ENCODE measurements around the gene BMPR1A.

The BMPR1A gene

GRCh38 chr10:86765548-86765947 is 9.1 kb downstream of the BMPR1A start:
- DNase-seq (ENCODE audit: low read depth in 1 of 2, low spot score in 1 of 2): no peak
- H3K27ac ChIP-seq (replicated peaks): no peak overlapping the region
- TF ChIP-seq SPI1 (IDR thresholded peaks at IDR 0.05; ENCODE audit: borderline replicate concordance, low read depth): no peak
- H3K27me3 ChIP-seq (ENCODE audit: insufficient read depth, poor library complexity, severe bottlenecking): peaks cover under 1% of the 10 kb centered on the region
- no peak overlapping the region for H3K4me3 ChIP-seq (replicated peaks; ENCODE audit: insufficient read depth, low read length)

DNA sequence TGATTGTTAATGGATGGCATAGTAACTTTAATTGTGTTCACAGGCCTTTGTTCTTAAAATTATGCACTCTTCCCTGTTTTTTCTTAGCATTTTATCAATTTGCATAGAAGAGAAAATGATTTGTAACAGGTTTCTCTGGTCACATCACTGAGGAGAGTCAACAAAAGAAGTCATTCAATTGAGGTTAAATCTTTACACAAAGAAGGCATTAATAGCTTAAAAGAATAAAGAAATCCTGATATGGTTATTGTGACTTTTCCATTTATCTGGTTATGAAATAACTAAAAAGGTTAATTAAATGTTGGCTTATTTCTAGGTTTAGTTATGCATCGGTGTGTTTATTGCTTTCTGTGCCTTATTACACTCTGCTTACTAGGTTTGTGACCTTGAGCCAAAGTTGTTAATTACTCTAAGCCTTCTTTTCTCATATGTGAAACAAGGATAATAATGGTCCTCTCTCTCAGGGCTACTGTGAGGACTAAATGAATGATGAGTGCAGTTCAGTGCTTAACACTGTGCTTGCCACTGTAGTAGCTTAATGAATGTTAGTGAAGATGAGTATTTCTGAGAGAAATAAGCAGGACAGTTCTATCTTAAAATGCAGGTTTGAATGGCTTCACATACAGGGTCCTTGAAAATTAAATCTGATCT is 12.1 kb downstream of the BMPR1A start:
- Histone ChIP-seq H3K27me3 (ENCODE audit: insufficient read depth, poor library complexity, severe bottlenecking) (no peaks in the 10 kb centered on the region), H3K4me3 (replicated peaks; ENCODE audit: insufficient read depth, low read length) (no peak overlapping the region), H3K27ac (replicated peaks) (no peak overlapping the region)
- no peak for DNase-seq (ENCODE audit: low read depth in 1 of 2, low spot score in 1 of 2)
- TF ChIP-seq POLR2AphosphoS5 (IDR thresholded peaks at IDR 0.05; ENCODE audit: low read depth) (no peak), CTCF (IDR thresholded peaks at IDR 0.05; ENCODE audit: insufficient read depth, low read length) (no peak), SPI1 (IDR thresholded peaks at IDR 0.05; ENCODE audit: borderline replicate concordance, low read depth) (no peak), GABPA (IDR thresholded peaks at IDR 0.05; ENCODE audit: low read depth) (no peak)
- TF ChIP-seq, protein P1, sequence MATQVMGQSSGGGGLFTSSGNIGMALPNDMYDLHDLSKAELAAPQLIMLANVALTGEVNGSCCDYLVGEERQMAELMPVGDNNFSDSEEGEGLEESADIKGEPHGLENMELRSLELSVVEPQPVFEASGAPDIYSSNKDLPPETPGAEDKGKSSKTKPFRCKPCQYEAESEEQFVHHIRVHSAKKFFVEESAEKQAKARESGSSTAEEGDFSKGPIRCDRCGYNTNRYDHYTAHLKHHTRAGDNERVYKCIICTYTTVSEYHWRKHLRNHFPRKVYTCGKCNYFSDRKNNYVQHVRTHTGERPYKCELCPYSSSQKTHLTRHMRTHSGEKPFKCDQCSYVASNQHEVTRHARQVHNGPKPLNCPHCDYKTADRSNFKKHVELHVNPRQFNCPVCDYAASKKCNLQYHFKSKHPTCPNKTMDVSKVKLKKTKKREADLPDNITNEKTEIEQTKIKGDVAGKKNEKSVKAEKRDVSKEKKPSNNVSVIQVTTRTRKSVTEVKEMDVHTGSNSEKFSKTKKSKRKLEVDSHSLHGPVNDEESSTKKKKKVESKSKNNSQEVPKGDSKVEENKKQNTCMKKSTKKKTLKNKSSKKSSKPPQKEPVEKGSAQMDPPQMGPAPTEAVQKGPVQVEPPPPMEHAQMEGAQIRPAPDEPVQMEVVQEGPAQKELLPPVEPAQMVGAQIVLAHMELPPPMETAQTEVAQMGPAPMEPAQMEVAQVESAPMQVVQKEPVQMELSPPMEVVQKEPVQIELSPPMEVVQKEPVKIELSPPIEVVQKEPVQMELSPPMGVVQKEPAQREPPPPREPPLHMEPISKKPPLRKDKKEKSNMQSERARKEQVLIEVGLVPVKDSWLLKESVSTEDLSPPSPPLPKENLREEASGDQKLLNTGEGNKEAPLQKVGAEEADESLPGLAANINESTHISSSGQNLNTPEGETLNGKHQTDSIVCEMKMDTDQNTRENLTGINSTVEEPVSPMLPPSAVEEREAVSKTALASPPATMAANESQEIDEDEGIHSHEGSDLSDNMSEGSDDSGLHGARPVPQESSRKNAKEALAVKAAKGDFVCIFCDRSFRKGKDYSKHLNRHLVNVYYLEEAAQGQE (IDR thresholded peaks at IDR 0.05; ENCODE audit: insufficient replicate concordance, low read depth): no peak

DNA sequence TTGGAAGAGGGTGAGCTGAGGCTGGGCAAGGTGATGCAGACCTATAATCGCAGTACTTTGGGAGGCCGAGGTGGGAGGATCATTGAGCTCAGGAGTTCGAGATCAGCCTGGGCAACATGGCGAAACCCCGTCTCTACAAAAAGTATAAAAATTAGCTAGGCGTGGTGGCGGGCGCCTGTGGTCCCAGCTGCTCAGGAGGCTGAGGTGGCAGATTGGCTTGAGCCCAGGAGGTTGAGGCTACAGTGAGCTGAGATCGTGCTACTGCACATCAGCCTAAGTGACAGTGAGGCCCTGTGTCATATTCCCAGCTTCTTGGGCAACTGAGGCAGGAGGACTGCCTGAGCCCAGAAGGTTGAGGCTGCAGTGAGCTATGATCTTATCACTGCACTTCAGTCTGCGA is 13.6 kb downstream of the BMPR1A start:
- TF ChIP-seq GABPA (IDR thresholded peaks at IDR 0.05; ENCODE audit: low read depth) (no peak), CTCF (IDR thresholded peaks at IDR 0.05; ENCODE audit: insufficient read depth, low read length) (no peak), SPI1 (IDR thresholded peaks at IDR 0.05; ENCODE audit: borderline replicate concordance, low read depth) (no peak), POLR2AphosphoS5 (IDR thresholded peaks at IDR 0.05; ENCODE audit: low read depth) (no peak)
- TF ChIP-seq, protein P1 (IDR thresholded peaks at IDR 0.05; ENCODE audit: insufficient replicate concordance, low read depth): no peak
- Histone ChIP-seq H3K27me3 (ENCODE audit: insufficient read depth, poor library complexity, severe bottlenecking) (no peaks in the 10 kb centered on the region), H3K4me3 (replicated peaks; ENCODE audit: insufficient read depth, low read length) (no peak overlapping the region), H3K27ac (replicated peaks) (no peak overlapping the region)
- DNase-seq (ENCODE audit: low read depth in 1 of 2, low spot score in 1 of 2): no peak

DNA sequence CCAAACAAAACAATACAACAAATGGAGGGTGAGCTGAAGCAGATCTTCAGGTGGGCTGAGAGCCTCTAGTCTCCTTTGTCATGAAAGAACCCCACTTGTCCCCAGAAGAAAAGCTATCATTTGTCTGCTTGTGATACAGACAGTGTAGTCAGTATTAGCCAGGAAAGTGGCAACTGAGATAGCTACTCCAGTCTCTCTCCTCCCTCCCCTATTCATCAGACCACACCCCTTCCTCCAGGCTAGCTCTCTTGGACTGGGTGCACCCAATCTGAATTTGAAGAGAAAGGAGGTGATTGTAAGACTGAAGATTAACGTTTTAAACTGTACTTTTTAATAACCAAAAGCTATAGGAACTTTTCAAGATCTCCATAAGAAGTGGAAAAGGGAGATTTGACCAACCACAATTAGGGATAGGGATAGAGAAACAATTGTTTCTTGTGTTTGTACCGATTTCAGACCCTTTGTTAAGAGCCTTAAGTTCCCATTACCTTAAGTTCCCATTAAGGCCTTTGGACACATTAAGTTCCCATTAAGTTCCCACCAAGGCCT is 14.1 kb downstream of the BMPR1A start:
- TF ChIP-seq SPI1 (IDR thresholded peaks at IDR 0.05; ENCODE audit: borderline replicate concordance, low read depth) (no peak), CTCF (IDR thresholded peaks at IDR 0.05; ENCODE audit: insufficient read depth, low read length) (no peak), POLR2AphosphoS5 (IDR thresholded peaks at IDR 0.05; ENCODE audit: low read depth) (no peak), GABPA (IDR thresholded peaks at IDR 0.05; ENCODE audit: low read depth) (no peak)
- TF ChIP-seq, protein P1 (IDR thresholded peaks at IDR 0.05; ENCODE audit: insufficient replicate concordance, low read depth): no peak
- no peak overlapping the region for H3K4me3 ChIP-seq (replicated peaks; ENCODE audit: insufficient read depth, low read length)
- H3K27ac ChIP-seq (replicated peaks): no peak overlapping the region
- H3K27me3 ChIP-seq (ENCODE audit: insufficient read depth, poor library complexity, severe bottlenecking): no peaks in the 10 kb centered on the region
- no peak for DNase-seq (ENCODE audit: low read depth in 1 of 2, low spot score in 1 of 2)
